HepG2 (cell line): ENCODE data around the gene CDH1. TPM values are rescaled to one million over a fixed set of nuclear protein-coding genes. Genes with fewer than 3 reads are reported as not detected.

Source experiments
- CTCF ChIP-seq: sonication (generic); formaldehyde crosslinking; IDR thresholded peaks from 2 replicates; pipeline ENCODE4 v1.5.0; 2020; ENCODE audit warnings: mild to moderate bottlenecking, missing genetic modification reagents, moderate library complexity
- HNF4G ChIP-seq, 2 experiments: sonication (generic) in 1 of 2; formaldehyde crosslinking in 1 of 2; IDR thresholded peaks; 2 replicates each; pipeline versions ENCODE4 v1.4.0 to v1.6.1; 2011 to 2020; ENCODE audit warnings: borderline replicate concordance in 2 of 2, low read depth in 2 of 2, mild to moderate bottlenecking in 2 of 2, low read length in 1 of 2, missing genetic modification reagents in 1 of 2, moderate library complexity in 1 of 2
- KAT7 ChIP-seq: IDR thresholded peaks from 2 replicates; pipeline ENCODE4 v1.6.1; 2018; ENCODE audit warnings: borderline replicate concordance, missing compliant biosample characterization
- KDM1A ChIP-seq: IDR thresholded peaks from 2 replicates; pipeline ENCODE4 v1.6.1; 2016; ENCODE audit warnings: missing compliant biosample characterization
- MEIS2 ChIP-seq: sonication (generic); formaldehyde crosslinking; IDR thresholded peaks from 2 replicates; pipeline ENCODE4 v1.9.0; 2021; ENCODE audit warnings: mild to moderate bottlenecking, missing genetic modification reagents
- NFAT5 ChIP-seq: sonication (generic); formaldehyde crosslinking; IDR thresholded peaks from 2 replicates; pipeline ENCODE4 v1.4.0; 2020; ENCODE audit warnings: missing genetic modification reagents
- PHF20 ChIP-seq: sonication (generic); formaldehyde crosslinking; IDR thresholded peaks from 2 replicates; pipeline ENCODE4 v1.5.0; 2020; ENCODE audit warnings: mild to moderate bottlenecking, missing genetic modification reagents
- POGZ ChIP-seq: sonication (generic); formaldehyde crosslinking; IDR thresholded peaks from 2 replicates; pipeline ENCODE4 v1.4.0; 2020; ENCODE audit warnings: mild to moderate bottlenecking, missing genetic modification reagents
- RNF2 ChIP-seq: fragments of 450-650 bp; conservative IDR thresholded peaks from 2 replicates; pipeline ENCODE4 v1.6.1; 2016; ENCODE audit warnings: low read depth
- ZBTB8A ChIP-seq: sonication (generic); formaldehyde crosslinking; IDR thresholded peaks from 2 replicates; pipeline ENCODE4 v1.4.0; 2020; ENCODE audit warnings: mild to moderate bottlenecking, low read depth, missing genetic modification reagents, borderline replicate concordance
- ZNF256 ChIP-seq: sonication (generic); formaldehyde crosslinking; conservative IDR thresholded peaks from 2 replicates; pipeline ENCODE4 v1.4.0; 2020; ENCODE audit warnings: missing genetic modification reagents
- ZNF34 ChIP-seq: sonication (generic); formaldehyde crosslinking; IDR thresholded peaks from 2 replicates; pipeline ENCODE4 v1.4.0; 2020; ENCODE audit warnings: mild to moderate bottlenecking, missing genetic modification reagents, borderline replicate concordance
- ZNF562 ChIP-seq: sonication (generic); formaldehyde crosslinking; IDR thresholded peaks from 2 replicates; pipeline ENCODE4 v1.8.0; 2022; ENCODE audit warnings: missing genetic modification reagents, borderline replicate concordance
- ZNF775 ChIP-seq: sonication (generic); formaldehyde crosslinking; IDR thresholded peaks from 2 replicates; pipeline ENCODE4 v1.4.0; 2020; ENCODE audit warnings: missing genetic modification reagents, mild to moderate bottlenecking, moderate library complexity, borderline replicate concordance
- polyA plus RNA-seq, 8 experiments: library from polyadenylated mRNA; depleted of rRNA in 3 of 8; stranded (reverse) in 7 of 8; unstranded in 1 of 8; fragments of >200 nt; fragmentation: Illumina TruSeq in 4 of 8; extraction: Trizol in 4 of 8; gene quantifications; 2 replicates each; pipeline versions ENCODE4 v1.2.1 to v1.2.3, GENCODE V29; 2011 to 2016; ENCODE audit warnings: low read depth in 4 of 8, missing spikeins in 1 of 8, mixed read lengths in 1 of 8; ENCODE audit not compliant: insufficient read depth in 1 of 8
- total RNA-seq, 5 experiments: library from RNA; depleted of rRNA; stranded (reverse); fragments of >200 nt; fragmentation: Illumina TruSeq; extraction: Trizol; gene quantifications; 2 replicates each; pipeline ENCODE4 v1.2.3, GENCODE V29; 2016; ENCODE audit warnings: low read depth in 1 of 5
- TF ChIP-seq, protein P1 (sequence below): sonication (generic); formaldehyde crosslinking; IDR thresholded peaks from 2 replicates; pipeline ENCODE4 v1.4.0; 2020; ENCODE audit warnings: missing genetic modification reagents, mild to moderate bottlenecking, borderline replicate concordance
- TF ChIP-seq, protein P2 (sequence below): sonication (generic); formaldehyde crosslinking; IDR thresholded peaks from 2 replicates; pipeline ENCODE4 v1.5.0; 2020; ENCODE audit warnings: missing genetic modification reagents, mild to moderate bottlenecking, borderline replicate concordance
- TF ChIP-seq, protein P3 (sequence below): IDR thresholded peaks from 2 replicates; pipeline ENCODE4 v1.6.1; 2016; ENCODE audit warnings: low read depth, control low read depth

Gene CDH1
- total and polyA plus RNA-seq, 2 of the 13 experiments (the other 11 are each of a cell fraction or from before 2014, with no cell fraction given): 0.95 to 9.8 TPM

DNA sequence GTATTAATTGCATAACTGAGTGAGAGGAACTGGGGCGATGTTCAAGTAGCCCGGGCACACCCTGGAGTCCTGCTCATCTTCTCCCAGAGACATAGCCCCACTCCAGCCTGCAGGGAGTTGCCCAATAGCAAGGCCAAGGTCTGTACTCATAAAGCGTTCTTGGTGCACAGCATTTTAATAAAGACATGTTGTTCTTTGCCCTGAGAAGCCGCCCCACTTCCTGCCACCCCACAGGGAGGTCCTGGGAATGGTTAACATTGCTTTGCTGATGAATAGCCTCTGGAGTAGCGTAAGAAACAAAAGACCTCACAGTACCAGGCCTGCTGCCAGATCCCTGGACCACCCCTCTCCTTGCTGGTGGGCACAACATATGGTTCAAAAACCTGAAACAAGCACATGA, 21.6 kb upstream of the CDH1 start (continued):
- no peak for TF ChIP-seq NFAT5 (CRISPR knock-in tag)
- TF ChIP-seq, protein P1, sequence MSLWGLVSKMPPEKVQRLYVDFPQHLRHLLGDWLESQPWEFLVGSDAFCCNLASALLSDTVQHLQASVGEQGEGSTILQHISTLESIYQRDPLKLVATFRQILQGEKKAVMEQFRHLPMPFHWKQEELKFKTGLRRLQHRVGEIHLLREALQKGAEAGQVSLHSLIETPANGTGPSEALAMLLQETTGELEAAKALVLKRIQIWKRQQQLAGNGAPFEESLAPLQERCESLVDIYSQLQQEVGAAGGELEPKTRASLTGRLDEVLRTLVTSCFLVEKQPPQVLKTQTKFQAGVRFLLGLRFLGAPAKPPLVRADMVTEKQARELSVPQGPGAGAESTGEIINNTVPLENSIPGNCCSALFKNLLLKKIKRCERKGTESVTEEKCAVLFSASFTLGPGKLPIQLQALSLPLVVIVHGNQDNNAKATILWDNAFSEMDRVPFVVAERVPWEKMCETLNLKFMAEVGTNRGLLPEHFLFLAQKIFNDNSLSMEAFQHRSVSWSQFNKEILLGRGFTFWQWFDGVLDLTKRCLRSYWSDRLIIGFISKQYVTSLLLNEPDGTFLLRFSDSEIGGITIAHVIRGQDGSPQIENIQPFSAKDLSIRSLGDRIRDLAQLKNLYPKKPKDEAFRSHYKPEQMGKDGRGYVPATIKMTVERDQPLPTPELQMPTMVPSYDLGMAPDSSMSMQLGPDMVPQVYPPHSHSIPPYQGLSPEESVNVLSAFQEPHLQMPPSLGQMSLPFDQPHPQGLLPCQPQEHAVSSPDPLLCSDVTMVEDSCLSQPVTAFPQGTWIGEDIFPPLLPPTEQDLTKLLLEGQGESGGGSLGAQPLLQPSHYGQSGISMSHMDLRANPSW: no peak
- no peak for TF ChIP-seq ZNF34 (CRISPR knock-in tag)
- TF ChIP-seq MEIS2: no peak
- no peak for TF ChIP-seq ZNF562 (CRISPR knock-in tag)
- TF ChIP-seq, protein P2, sequence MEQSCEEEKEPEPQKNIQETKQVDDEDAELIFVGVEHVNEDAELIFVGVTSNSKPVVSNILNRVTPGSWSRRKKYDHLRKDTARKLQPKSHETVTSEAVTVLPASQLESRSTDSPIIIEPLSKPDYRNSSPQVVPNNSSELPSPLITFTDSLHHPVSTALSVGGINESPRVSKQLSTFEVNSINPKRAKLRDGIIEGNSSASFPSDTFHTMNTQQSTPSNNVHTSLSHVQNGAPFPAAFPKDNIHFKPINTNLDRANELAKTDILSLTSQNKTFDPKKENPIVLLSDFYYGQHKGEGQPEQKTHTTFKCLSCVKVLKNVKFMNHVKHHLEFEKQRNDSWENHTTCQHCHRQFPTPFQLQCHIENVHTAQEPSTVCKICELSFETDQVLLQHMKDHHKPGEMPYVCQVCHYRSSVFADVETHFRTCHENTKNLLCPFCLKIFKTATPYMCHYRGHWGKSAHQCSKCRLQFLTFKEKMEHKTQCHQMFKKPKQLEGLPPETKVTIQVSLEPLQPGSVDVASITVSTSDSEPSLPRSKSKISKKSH (CRISPR knock-in tag): no peak
- TF ChIP-seq RNF2: no peak
- no peak for TF ChIP-seq ZNF775 (CRISPR knock-in tag)
- no peak for TF ChIP-seq CTCF (CRISPR knock-in tag)
- TF ChIP-seq ZNF256: no peak
- TF ChIP-seq KAT7: no peak
- no peak for TF ChIP-seq POGZ
- TF ChIP-seq, protein P3, sequence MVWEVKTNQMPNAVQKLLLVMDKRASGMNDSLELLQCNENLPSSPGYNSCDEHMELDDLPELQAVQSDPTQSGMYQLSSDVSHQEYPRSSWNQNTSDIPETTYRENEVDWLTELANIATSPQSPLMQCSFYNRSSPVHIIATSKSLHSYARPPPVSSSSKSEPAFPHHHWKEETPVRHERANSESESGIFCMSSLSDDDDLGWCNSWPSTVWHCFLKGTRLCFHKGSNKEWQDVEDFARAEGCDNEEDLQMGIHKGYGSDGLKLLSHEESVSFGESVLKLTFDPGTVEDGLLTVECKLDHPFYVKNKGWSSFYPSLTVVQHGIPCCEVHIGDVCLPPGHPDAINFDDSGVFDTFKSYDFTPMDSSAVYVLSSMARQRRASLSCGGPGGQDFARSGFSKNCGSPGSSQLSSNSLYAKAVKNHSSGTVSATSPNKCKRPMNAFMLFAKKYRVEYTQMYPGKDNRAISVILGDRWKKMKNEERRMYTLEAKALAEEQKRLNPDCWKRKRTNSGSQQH (CRISPR knock-in tag): no peak
- TF ChIP-seq HNF4G (IDR thresholded peaks at IDR 0.05; ENCODE audit: borderline replicate concordance, low read depth, low read length): no peak
- no peak; the same call in 1 of the 2 replicates for TF ChIP-seq HNF4G (CRISPR knock-in tag; IDR thresholded peaks at IDR 0.05; ENCODE audit: borderline replicate concordance, low read depth)
- TF ChIP-seq KDM1A (CRISPR knock-in tag): no peak
- no peak for TF ChIP-seq PHF20 (CRISPR knock-in tag)
- no peak for TF ChIP-seq ZBTB8A (CRISPR knock-in tag)
